Stomach (tissue), 4 donors: ENCODE data around the gene DLG2.

ENCODE experiments used
- EP300 ChIP-seq: sonication (generic); formaldehyde crosslinking; IDR thresholded peaks from one replicate; pipeline ENCODE4 v1.6.1; 2017; ENCODE audit warnings: antibody characterized with exemption
- POLR2A ChIP-seq, 4 donors: fragments of 450-650 bp; IDR thresholded peaks; one replicate each; pipeline ENCODE4 v1.6.1; 2016; ENCODE audit warnings: antibody characterized with exemption in 4 of 4, control low read depth in 2 of 4, mild to moderate bottlenecking in 1 of 4, moderate library complexity in 1 of 4
- POLR2AphosphoS5 ChIP-seq, 3 donors: sonication (generic); formaldehyde crosslinking; IDR thresholded peaks; one replicate each; pipeline ENCODE4 v1.6.1; 2016; ENCODE audit warnings: antibody characterized with exemption in 3 of 3
- TF ChIP-seq, protein P1 (sequence below), 7 experiments: fragments of 450-650 bp in 4 of 7; fragments of 200-600 bp in 3 of 7; sonication (generic) in 3 of 7; IDR thresholded peaks; one replicate each; pipeline ENCODE4 v1.5.1; 2016 to 2019; ENCODE audit warnings: antibody characterized with exemption in 7 of 7, control low read depth in 2 of 7, mild to moderate bottlenecking in 1 of 7

DNA sequence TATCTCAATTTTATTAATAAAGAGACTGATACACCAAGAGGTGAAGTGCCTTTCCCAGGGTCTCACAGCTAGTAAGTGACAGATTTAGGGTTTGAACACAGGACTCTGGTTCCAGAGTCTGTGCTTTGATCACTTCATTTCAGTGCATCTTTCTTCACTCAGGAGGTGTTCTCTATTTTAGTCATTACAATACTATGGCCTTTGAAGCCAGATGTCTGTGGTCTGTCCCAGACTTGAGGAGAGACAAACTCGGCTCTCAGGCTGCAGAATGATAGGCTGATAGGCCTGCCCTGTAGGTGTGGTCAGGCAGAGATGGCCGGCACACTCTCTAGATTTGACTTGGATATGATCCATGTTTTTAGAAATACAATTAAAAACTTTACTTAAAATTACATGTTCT, 1862.5 kb downstream of the DLG2 start:
- TF ChIP-seq, protein P1, sequence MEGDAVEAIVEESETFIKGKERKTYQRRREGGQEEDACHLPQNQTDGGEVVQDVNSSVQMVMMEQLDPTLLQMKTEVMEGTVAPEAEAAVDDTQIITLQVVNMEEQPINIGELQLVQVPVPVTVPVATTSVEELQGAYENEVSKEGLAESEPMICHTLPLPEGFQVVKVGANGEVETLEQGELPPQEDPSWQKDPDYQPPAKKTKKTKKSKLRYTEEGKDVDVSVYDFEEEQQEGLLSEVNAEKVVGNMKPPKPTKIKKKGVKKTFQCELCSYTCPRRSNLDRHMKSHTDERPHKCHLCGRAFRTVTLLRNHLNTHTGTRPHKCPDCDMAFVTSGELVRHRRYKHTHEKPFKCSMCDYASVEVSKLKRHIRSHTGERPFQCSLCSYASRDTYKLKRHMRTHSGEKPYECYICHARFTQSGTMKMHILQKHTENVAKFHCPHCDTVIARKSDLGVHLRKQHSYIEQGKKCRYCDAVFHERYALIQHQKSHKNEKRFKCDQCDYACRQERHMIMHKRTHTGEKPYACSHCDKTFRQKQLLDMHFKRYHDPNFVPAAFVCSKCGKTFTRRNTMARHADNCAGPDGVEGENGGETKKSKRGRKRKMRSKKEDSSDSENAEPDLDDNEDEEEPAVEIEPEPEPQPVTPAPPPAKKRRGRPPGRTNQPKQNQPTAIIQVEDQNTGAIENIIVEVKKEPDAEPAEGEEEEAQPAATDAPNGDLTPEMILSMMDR (IDR thresholded peaks at IDR 0.05): no peak
- TF ChIP-seq POLR2AphosphoS5 (IDR thresholded peaks at IDR 0.05): no peak
- no peak for TF ChIP-seq POLR2A (IDR thresholded peaks at IDR 0.05)
- no peak for TF ChIP-seq EP300
